H1 (cell line): ENCODE data around the gene SLC25A21. TPM values are rescaled to one million over a fixed set of nuclear protein-coding genes. Genes with fewer than 3 reads are reported as not detected.

ENCODE experiments used
- CTCF ChIA-PET: fragments of 300-600 bp; sonication (Branson Sonifier 250); formaldehyde crosslinking; loops from one replicate; lab custom pipeline; 2021; ENCODE audit not compliant: partially characterized antibody; lab: Charles Lee
- POLR2A ChIA-PET: fragments of 300-600 bp; sonication (Branson Sonifier 250); formaldehyde crosslinking; loops from one replicate; lab custom pipeline; 2021; ENCODE audit warnings: inconsistent platforms; ENCODE audit not compliant: partially characterized antibody; lab: Charles Lee
- DNase-seq, 2 experiments: peaks; one replicate each; pipeline versions ENCODE4 v3.0.0 to v3.0.0-alpha.2; 2010 to 2022; ENCODE audit warnings: low spot score in 2 of 2, low read depth in 1 of 2, mixed read lengths in 1 of 2
- FAIRE-seq: peaks from 2 replicates; lab custom pipeline; 2011; peaks lifted over from hg19 to GRCh38; lab: Jason Lieb, UNC
- H2AFZ ChIP-seq: 2 replicates; pipeline ENCODE4 v1.8.1; 2012; ENCODE audit warnings: low read length, inconsistent platforms
- H2AK5ac ChIP-seq: 2 replicates; pipeline ENCODE4 v1.6.1; 2013; ENCODE audit warnings: low read depth, low read length
- H2BK120ac ChIP-seq: replicated peaks from 2 replicates; pipeline ENCODE3; 2013; ENCODE audit warnings: low read depth, low read length, inconsistent platforms
- H2BK12ac ChIP-seq: 2 replicates; pipeline ENCODE4 v1.6.1; 2013; ENCODE audit warnings: low read depth, low read length
- H2BK15ac ChIP-seq: 2 replicates; pipeline ENCODE4 v1.6.1; 2013; ENCODE audit warnings: low read length
- H2BK20ac ChIP-seq: 2 replicates; pipeline ENCODE4 v1.6.1; 2013; ENCODE audit warnings: low read length
- H2BK5ac ChIP-seq: 2 replicates; pipeline ENCODE4 v1.6.1; 2013; ENCODE audit warnings: low read depth, low read length
- H3K14ac ChIP-seq: 2 replicates; pipeline ENCODE4 v1.6.1; 2013; ENCODE audit warnings: inconsistent platforms; ENCODE audit not compliant: insufficient read length
- H3K18ac ChIP-seq: 2 replicates; pipeline ENCODE4 v1.6.1; 2013; ENCODE audit warnings: low read length; ENCODE audit errors: extremely low read depth
- H3K23ac ChIP-seq: 2 replicates; pipeline ENCODE4 v1.6.1; 2013; ENCODE audit warnings: inconsistent platforms; ENCODE audit not compliant: insufficient read length
- H3K23me2 ChIP-seq: 2 replicates; pipeline ENCODE4 v1.6.1; 2013; ENCODE audit warnings: low read depth, low read length
- H3K27ac ChIP-seq: 2 replicates; pipeline ENCODE4 v1.6.1; 2011; ENCODE audit warnings: low read depth, low read length, inconsistent platforms
- H3K27me3 ChIP-seq, 4 experiments: replicated peaks in 1 of 4; 1 replicate in 1 of 4; 2 replicates in 3 of 4; pipeline versions ENCODE4 v1.6.1 to v1.8.1; 2011 to 2013; ENCODE audit warnings: low read length in 3 of 4, mild to moderate bottlenecking in 3 of 4, inconsistent platforms in 2 of 4, mixed read lengths in 2 of 4, moderate library complexity in 1 of 4; ENCODE audit not compliant: control insufficient read depth in 3 of 4, insufficient read depth in 3 of 4; ENCODE audit errors: extremely low read depth in 1 of 4
- H3K36me3 ChIP-seq, 4 experiments: 2 replicates each; pipeline versions ENCODE4 v1.6.1 to v1.8.1; 2011 to 2013; ENCODE audit warnings: mild to moderate bottlenecking in 4 of 4, low read length in 3 of 4, moderate library complexity in 2 of 4, control low read depth in 1 of 4, inconsistent platforms in 1 of 4; ENCODE audit not compliant: insufficient read depth in 4 of 4, control insufficient read depth in 2 of 4
- H3K4ac ChIP-seq: replicated peaks from 2 replicates; pipeline ENCODE3; 2013; ENCODE audit warnings: low read length, low read depth, mixed read lengths, inconsistent platforms; ENCODE audit not compliant: insufficient read length
- H3K4me1 ChIP-seq, 4 experiments: replicated peaks in 1 of 4; 1 replicate in 1 of 4; 2 replicates in 3 of 4; pipeline versions ENCODE4 v1.6.1 to v1.8.1; 2011 to 2013; ENCODE audit warnings: low read length in 3 of 4, inconsistent platforms in 2 of 4, mixed read lengths in 1 of 4; ENCODE audit not compliant: insufficient read depth in 4 of 4, control insufficient read depth in 3 of 4
- H3K4me2 ChIP-seq, 2 experiments: 2 replicates each; pipeline versions ENCODE4 v1.6.1 to v1.8.1; 2011 to 2013; ENCODE audit warnings: low read depth in 2 of 2, low read length in 2 of 2, control low read depth in 1 of 2, inconsistent platforms in 1 of 2, mild to moderate bottlenecking in 1 of 2; ENCODE audit not compliant: insufficient read depth in 1 of 2
- H3K4me3 ChIP-seq, 4 experiments: fragments of 200-600, 300-600 bp in 1 of 4; sonication (generic), shearing (Covaris generic), sonication (Bioruptor Twin) in 1 of 4; 2 replicates each; pipeline versions ENCODE4 v1.5.1 to v1.8.1; 2011 to 2016; ENCODE audit warnings: low read length in 4 of 4, low read depth in 3 of 4, control low read depth in 2 of 4, inconsistent platforms in 2 of 4, mild to moderate bottlenecking in 2 of 4, mixed read lengths in 1 of 4, moderate library complexity in 1 of 4; ENCODE audit not compliant: insufficient read depth in 2 of 4; ENCODE audit errors: extremely low read depth in 1 of 4
- H3K56ac ChIP-seq: replicated peaks from 2 replicates; pipeline ENCODE3; 2013; ENCODE audit warnings: low read depth, mild to moderate bottlenecking, mixed read lengths, low read length, inconsistent platforms; ENCODE audit not compliant: insufficient read length
- H3K79me1 ChIP-seq: 2 replicates; pipeline ENCODE4 v1.6.1; 2013; ENCODE audit warnings: low read depth, low read length, control low read depth
- H3K79me2 ChIP-seq, 2 experiments: 2 replicates each; pipeline versions ENCODE4 v1.6.1 to v1.8.1; 2012 to 2013; ENCODE audit warnings: low read length in 2 of 2, mild to moderate bottlenecking in 2 of 2, inconsistent platforms in 1 of 2; ENCODE audit not compliant: insufficient read depth in 2 of 2, control insufficient read depth in 1 of 2
- H3K9ac ChIP-seq, 4 experiments: replicated peaks in 1 of 4; 1 replicate in 1 of 4; 2 replicates in 3 of 4; pipeline versions ENCODE4 v1.6.1 to v1.8.1; 2011 to 2013; ENCODE audit warnings: low read depth in 3 of 4, low read length in 3 of 4, control low read depth in 2 of 4, mild to moderate bottlenecking in 2 of 4, moderate library complexity in 2 of 4, inconsistent platforms in 1 of 4; ENCODE audit errors: extremely low read depth in 1 of 4
- H3K9me3 ChIP-seq, 2 experiments: 2 replicates each; pipeline versions ENCODE4 v1.6.1 to v1.8.1; 2012 to 2013; ENCODE audit warnings: mild to moderate bottlenecking in 2 of 2, moderate library complexity in 2 of 2, control low read depth in 1 of 2, inconsistent platforms in 1 of 2, low read depth in 1 of 2, low read length in 1 of 2, mixed read lengths in 1 of 2; ENCODE audit not compliant: insufficient read depth in 2 of 2
- H4K20me1 ChIP-seq, 2 experiments: replicated peaks in 1 of 2; 2 replicates each; pipeline versions ENCODE3 to v1.8.1; 2011 to 2013; ENCODE audit warnings: inconsistent platforms in 2 of 2, low read length in 2 of 2, mild to moderate bottlenecking in 1 of 2; ENCODE audit not compliant: insufficient read depth in 2 of 2, control insufficient read depth in 1 of 2
- H4K5ac ChIP-seq: 2 replicates; pipeline ENCODE4 v1.6.1; 2013; ENCODE audit warnings: low read length, low read depth, mixed read lengths, inconsistent platforms; ENCODE audit not compliant: insufficient read length
- H4K8ac ChIP-seq: 2 replicates; pipeline ENCODE4 v1.8.0; 2013; ENCODE audit warnings: mild to moderate bottlenecking, moderate library complexity, low read length, inconsistent platforms; ENCODE audit not compliant: insufficient read depth; ENCODE audit errors: extremely low read depth
- H4K91ac ChIP-seq: replicated peaks from 2 replicates; pipeline ENCODE3; 2013; ENCODE audit warnings: low read length, mixed read lengths, inconsistent platforms; ENCODE audit not compliant: insufficient read length
- CHD2 ChIP-seq: IDR thresholded peaks from 2 replicates; pipeline ENCODE4 v1.6.1; 2012; ENCODE audit warnings: low read length, improper control_type of control experiment
- RAD21 ChIP-seq, 2 experiments: IDR thresholded peaks in 1 of 2; conservative IDR thresholded peaks in 1 of 2; 2 replicates each; pipeline ENCODE4 v1.6.1; 2011; ENCODE audit warnings: low read depth in 2 of 2, low read length in 2 of 2, improper control_type of control experiment in 1 of 2, inconsistent platforms in 1 of 2, mild to moderate bottlenecking in 1 of 2, moderate library complexity in 1 of 2
- WGBS, 2 experiments: shearing (Covaris generic) in 1 of 2; methylation state at CpG; one replicate each; pipeline versions ENCODE4 v1.1.6 to v1.1.7; 2013 to 2015; ENCODE audit warnings: low lambda C conversion rate in 2 of 2, mixed read lengths in 2 of 2, inconsistent platforms in 1 of 2, low coverage in 1 of 2, missing lambda C conversion rate in 1 of 2; ENCODE audit not compliant: insufficient replicate concordance in 2 of 2, insufficient coverage in 1 of 2, insufficient read length in 1 of 2; ENCODE audit errors: extremely low coverage in 1 of 2, missing lambda C conversion rate in 1 of 2; 5-methylcytosine and 5-hydroxymethylcytosine counted together
- polyA plus RNA-seq, 7 experiments: library from polyadenylated mRNA; depleted of rRNA in 3 of 7; stranded (reverse) in 5 of 7; unstranded in 2 of 7; fragments of >200 nt in 5 of 7; fragments of 200-250 nt in 2 of 7; gene quantifications; 1 replicate in 5 of 7; 2 replicates in 1 of 7; 4 replicates in 1 of 7; pipeline versions ENCODE4 v1.2.1 to v1.2.3, GENCODE V29; 2011 to 2013; ENCODE audit warnings: missing spikeins in 2 of 7, mixed read lengths in 2 of 7
- total RNA-seq: library from RNA; stranded (reverse); fragmentation: NEBNext Ultra II Directional; extraction: Animal tissue kit (Norgen Biotek cat#: 25700); gene quantifications from 2 replicates; pipeline ENCODE4 v1.2.1, GENCODE V29; 2021

Gene SLC25A21
- total and polyA plus RNA-seq, 2 of the 8 experiments (the other 6 are each of a cell fraction or from before 2014, with no cell fraction given) = 6.9 to 15.7 TPM

GRCh38 chr14:37171678-37172023, 755 bp downstream of the SLC25A21 start:
- H4K5ac ChIP-seq = no peak overlapping the region
- H2BK5ac ChIP-seq = no peak overlapping the region
- H3K14ac ChIP-seq = no peak overlapping the region
- no peak overlapping the region for H2BK15ac ChIP-seq
- peak overlapping the region; percentile 34 for H4K91ac ChIP-seq
- H3K27me3 ChIP-seq = no peaks in the 10 kb centered on the region
- no peak overlapping the region for H3K4ac ChIP-seq
- no peaks in the 10 kb centered on the region for H3K36me3 ChIP-seq
- no peak for DNase-seq
- ChIA-PET CTCF (interaction anchor here (0.6 to 1.6 kb wide), 4 partner anchors 22 to 230 kb away, joined by 3 to 5 read pairs (median 3); no protein-coding TSS in a partner anchor), POLR2A (interaction anchor here (0.9 to 1.8 kb wide), 9 partner anchors 9 to 65 kb away, joined by 3 to 15 read pairs (median 5); partner anchors contain the start of gene MIPOL1)
- peak; percentile 60 for FAIRE-seq
- peak overlapping the region; percentile 79 to 90 for H3K4me2 ChIP-seq
- no peaks in the 10 kb centered on the region for H3K9me3 ChIP-seq
- peak overlapping the region; percentile 60 for H2AFZ ChIP-seq
- H3K79me2 ChIP-seq = peaks cover 0 to 5% of the 10 kb centered on the region in 2 experiments; a peak in 2 of 4 replicates
- 2% methylated on average over 6 of the region's 6 CpGs; no CpG with 5 or more reads in 1 of the 2 experiments for WGBS, 2 experiments
- no peak overlapping the region for H2AK5ac ChIP-seq
- peak overlapping the region; percentile 98; the same call in 1 of the 2 replicates for H4K8ac ChIP-seq
- peak overlapping the region; percentile 21 for H3K56ac ChIP-seq
- H3K4me3 ChIP-seq = peak overlapping the region; percentile 79 to 89 (median 84)
- H3K4me1 ChIP-seq = peaks cover 4 to 21% (median 13%) of the 10 kb centered on the region in 4 experiments; a peak in 5 of 7 replicates
- no peak overlapping the region for H2BK20ac ChIP-seq
- peak overlapping the region; percentile 85 to 96 (median 92) for H3K9ac ChIP-seq
- H4K20me1 ChIP-seq = no peaks in the 10 kb centered on the region
- H3K23me2 ChIP-seq = peaks cover 3% of the 10 kb centered on the region
- H2BK12ac ChIP-seq = no peak overlapping the region
- peak overlapping the region; percentile 88 for H3K27ac ChIP-seq
- no peak for TF ChIP-seq CHD2
- TF ChIP-seq RAD21 (IDR thresholded peaks at IDR 0.05 in 1 of 2, conservative IDR thresholded peaks at IDR 0.05 in 1 of 2; ENCODE audit: low read depth in 2 of 2, low read length in 2 of 2) = 0 out of 4 replicates have a peak, but pooled peaks of 1 of the 2 experiments have one; percentile 7
- no peaks in the 10 kb centered on the region for H3K79me1 ChIP-seq
- no peak overlapping the region; the same call in 1 of the 2 replicates for H3K18ac ChIP-seq
- no peak overlapping the region for H3K23ac ChIP-seq
- peak overlapping the region; percentile 47 for H2BK120ac ChIP-seq
